GM12874 (cell line): ENCODE data around the gene SLIT3.

Source experiments
- TF ChIP-seq, protein P1 (sequence below): IDR thresholded peaks from 2 replicates; pipeline ENCODE4 v1.5.1; 2011; ENCODE audit warnings: low read depth, mild to moderate bottlenecking, control low read depth, low read length, moderate library complexity; ENCODE audit not compliant: insufficient read depth

SLIT3 gene

GRCh38 chr5:169098331-169099121 lies 202.4 kb downstream of the SLIT3 start:
- TF ChIP-seq, protein P1, sequence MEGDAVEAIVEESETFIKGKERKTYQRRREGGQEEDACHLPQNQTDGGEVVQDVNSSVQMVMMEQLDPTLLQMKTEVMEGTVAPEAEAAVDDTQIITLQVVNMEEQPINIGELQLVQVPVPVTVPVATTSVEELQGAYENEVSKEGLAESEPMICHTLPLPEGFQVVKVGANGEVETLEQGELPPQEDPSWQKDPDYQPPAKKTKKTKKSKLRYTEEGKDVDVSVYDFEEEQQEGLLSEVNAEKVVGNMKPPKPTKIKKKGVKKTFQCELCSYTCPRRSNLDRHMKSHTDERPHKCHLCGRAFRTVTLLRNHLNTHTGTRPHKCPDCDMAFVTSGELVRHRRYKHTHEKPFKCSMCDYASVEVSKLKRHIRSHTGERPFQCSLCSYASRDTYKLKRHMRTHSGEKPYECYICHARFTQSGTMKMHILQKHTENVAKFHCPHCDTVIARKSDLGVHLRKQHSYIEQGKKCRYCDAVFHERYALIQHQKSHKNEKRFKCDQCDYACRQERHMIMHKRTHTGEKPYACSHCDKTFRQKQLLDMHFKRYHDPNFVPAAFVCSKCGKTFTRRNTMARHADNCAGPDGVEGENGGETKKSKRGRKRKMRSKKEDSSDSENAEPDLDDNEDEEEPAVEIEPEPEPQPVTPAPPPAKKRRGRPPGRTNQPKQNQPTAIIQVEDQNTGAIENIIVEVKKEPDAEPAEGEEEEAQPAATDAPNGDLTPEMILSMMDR = no peak

GRCh38 chr5:169097374-169098326 lies 203.3 kb downstream of the SLIT3 start:
- TF ChIP-seq, protein P1 = no peak

- TF ChIP-seq, protein P1 = no peak
Measured at GRCh38 chr5:169095976-169096375, 205.0 kb downstream of the SLIT3 start.

- TF ChIP-seq, protein P1 = no peak
Measured at GRCh38 chr5:169095410-169095960, 205.5 kb downstream of the SLIT3 start.

DNA sequence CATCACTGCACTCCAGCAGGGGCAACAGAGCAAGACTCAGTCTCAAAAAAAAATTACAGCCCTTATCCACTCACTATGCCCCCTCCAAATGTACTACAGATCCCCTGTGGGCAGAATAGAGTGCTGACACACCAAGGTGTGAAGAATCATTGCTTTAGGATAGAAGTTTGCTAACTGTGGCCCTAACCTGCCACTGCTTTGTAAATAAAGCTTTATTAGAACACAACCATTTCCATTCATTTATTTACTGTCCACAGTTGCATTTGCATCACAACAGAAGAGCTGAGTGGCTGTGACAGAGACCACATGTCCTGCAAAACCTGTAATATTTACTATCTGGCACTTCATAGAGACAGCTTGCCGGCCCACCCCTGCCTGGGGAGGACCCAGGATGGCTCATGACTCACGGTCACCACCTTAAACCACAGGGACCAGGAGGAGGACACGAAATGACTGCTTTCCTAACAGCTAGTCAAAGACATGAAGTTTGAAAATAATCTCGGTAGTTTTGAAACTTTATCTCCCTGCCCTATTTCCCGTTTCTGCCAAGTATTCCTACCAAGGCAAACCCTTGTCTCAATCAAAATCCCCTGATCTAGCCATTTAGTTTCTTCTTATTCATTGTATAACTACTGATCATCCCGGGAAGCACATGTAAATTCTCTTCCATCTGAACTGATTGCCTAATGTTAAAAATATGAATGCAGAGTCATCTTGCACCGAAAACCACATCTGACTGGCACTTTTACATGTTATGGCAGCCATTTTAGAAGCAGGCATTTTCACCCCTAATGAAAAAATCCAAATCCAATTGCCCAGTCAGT lies 206.1 kb downstream of the SLIT3 start:
- TF ChIP-seq, protein P1 = no peak

DNA sequence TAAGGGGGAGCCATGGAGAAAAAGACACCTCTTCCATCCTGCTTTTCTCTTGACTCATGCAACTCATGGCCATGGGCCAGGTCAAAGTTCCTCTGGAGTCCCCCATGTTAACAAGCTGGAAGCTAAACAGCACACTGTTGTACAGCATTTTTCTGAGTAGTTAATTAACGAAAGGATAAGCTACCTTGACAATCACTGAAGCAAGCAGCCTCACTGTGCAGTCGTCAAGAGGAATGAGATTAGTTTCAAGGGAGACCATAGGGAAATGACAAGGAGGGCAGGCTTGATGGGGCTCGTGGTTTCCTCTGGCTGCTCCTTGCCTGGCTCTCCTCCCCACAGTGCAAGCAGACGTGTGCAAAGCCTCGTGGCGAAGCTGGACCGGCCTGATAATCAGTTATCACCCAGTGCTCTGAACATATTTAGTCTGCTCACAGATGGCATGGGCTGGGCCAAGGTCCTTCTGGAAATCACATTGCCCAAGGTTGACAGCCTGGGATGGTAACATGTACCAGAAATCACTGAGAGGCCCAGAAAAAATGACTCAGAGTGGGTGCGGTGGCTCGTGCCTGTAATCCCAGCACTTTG lies 209.5 kb downstream of the SLIT3 start:
- TF ChIP-seq, protein P1 = no peak
